SH-SY5Y (cell line): ENCODE measurements around the gene SLC18A2.

Experiments
- GATA2 ChIP-seq: IDR thresholded peaks from 2 replicates; pipeline ENCODE4 v1.6.1; 2011; ENCODE audit warnings: mild to moderate bottlenecking, low read depth, low read length
- GATA3 ChIP-seq: IDR thresholded peaks from 2 replicates; pipeline ENCODE4 v1.6.1; 2011; ENCODE audit warnings: low read depth, mild to moderate bottlenecking, low read length, moderate library complexity

GRCh38 chr10:117224881-117225280, 16.0 kb upstream of the SLC18A2 start:
- TF ChIP-seq GATA3 (no peak), GATA2 (no peak)
